Neural progenitor cell (in vitro differentiated cells): ENCODE data around the gene KLHL29. TPM values are rescaled to one million over a fixed set of nuclear protein-coding genes. Genes with fewer than 3 reads are reported as not detected.
A peak's percentile ranks its signal among the peaks of the same experiment; 100 is the strongest.

Experiments used
- DNase-seq: peaks from one replicate; pipeline ENCODE4 v3.0.0-alpha.2; 2016; ENCODE audit warnings: low spot score
- H2AFZ ChIP-seq: fragments of 200-600 bp; sonication (generic); replicated peaks from 2 replicates; pipeline ENCODE4 v1.6.1; 2016; ENCODE audit warnings: antibody characterized with exemption
- H3F3A ChIP-seq: fragments of 200-600 bp; sonication (generic); 2 replicates; pipeline ENCODE4 v1.6.1; 2016; ENCODE audit warnings: antibody characterized with exemption, low read depth
- H3K27ac ChIP-seq: fragments of 200-600 bp; sonication (generic); 2 replicates; pipeline ENCODE4 v1.5.1; 2016; ENCODE audit warnings: mild to moderate bottlenecking
- H3K27me3 ChIP-seq: fragments of 200-600 bp; sonication (generic); 2 replicates; pipeline ENCODE4 v1.6.1; 2016; ENCODE audit warnings: mild to moderate bottlenecking, moderate library complexity
- H3K36me3 ChIP-seq: fragments of 200-600 bp; sonication (generic); 2 replicates; pipeline ENCODE4 v1.5.1; 2016
- H3K4me1 ChIP-seq: fragments of 200-600 bp; sonication (generic); 2 replicates; pipeline ENCODE4 v1.6.1; 2016; ENCODE audit warnings: mixed run types
- H3K4me2 ChIP-seq: fragments of 200-600 bp; sonication (generic); 2 replicates; pipeline ENCODE4 v1.6.1; 2016
- H3K4me3 ChIP-seq: fragments of 200-600 bp; sonication (generic); 2 replicates; pipeline ENCODE4 v1.5.1; 2016
- H3K79me2 ChIP-seq: fragments of 200-600 bp; sonication (generic); 2 replicates; pipeline ENCODE4 v1.6.1; 2016; ENCODE audit warnings: low read depth
- H3K9ac ChIP-seq: fragments of 200-600 bp; sonication (generic); 2 replicates; pipeline ENCODE4 v1.6.1; 2016
- H3K9me3 ChIP-seq: fragments of 200-600 bp; sonication (generic); 2 replicates; pipeline ENCODE4 v1.5.1; 2016; ENCODE audit warnings: low read depth
- H4K20me1 ChIP-seq: fragments of 200-600 bp; sonication (generic); 2 replicates; pipeline ENCODE4 v1.6.1; 2016; ENCODE audit warnings: low read depth
- H3K27ac Mint-ChIP-seq: 3 replicates; pipeline ENCODE4 v1.8.0; 2021; ENCODE audit warnings: mixed read lengths
- H3K27me3 Mint-ChIP-seq: 2 replicates; pipeline ENCODE4 v1.8.0; 2022; ENCODE audit warnings: low read depth, mild to moderate bottlenecking, inconsistent platforms, moderate library complexity, mixed read lengths; ENCODE audit not compliant: insufficient read depth
- H3K36me3 Mint-ChIP-seq: 3 replicates; pipeline ENCODE4 v1.8.0; 2021; ENCODE audit warnings: mixed read lengths
- H3K4me1 Mint-ChIP-seq: 3 replicates; pipeline ENCODE4 v1.8.0; 2021; ENCODE audit warnings: mixed read lengths
- H3K4me3 Mint-ChIP-seq: 3 replicates; pipeline ENCODE4 v1.8.0; 2021; ENCODE audit warnings: mild to moderate bottlenecking, moderate library complexity, mixed read lengths
- H3K9me3 Mint-ChIP-seq: 3 replicates; pipeline ENCODE4 v1.8.0; 2020; ENCODE audit warnings: mixed read lengths
- EZH2 ChIP-seq: fragments of 200-600 bp; sonication (generic); IDR thresholded peaks from 2 replicates; pipeline ENCODE4 v1.6.1; 2017; ENCODE audit warnings: antibody characterized with exemption, mild to moderate bottlenecking, moderate library complexity
- EZH2phosphoT487 ChIP-seq: fragments of 200-600 bp; sonication (generic); IDR thresholded peaks from 2 replicates; pipeline ENCODE4 v1.6.1; 2017; ENCODE audit warnings: antibody characterized with exemption
- total RNA-seq: library from RNA; depleted of rRNA; stranded (reverse); fragments of >200 nt; gene quantifications from 2 replicates; pipeline ENCODE4 v1.2.3, GENCODE V29; 2015; ENCODE audit warnings: low replicate concordance
- TF ChIP-seq, protein P1 (sequence below): fragments of 200-600 bp; sonication (generic); IDR thresholded peaks from 2 replicates; pipeline ENCODE4 v1.5.1; 2017; ENCODE audit warnings: antibody characterized with exemption, mild to moderate bottlenecking

Gene KLHL29
- total RNA-seq, 1 donor from 2014 or later, result 1.6 TPM

DNA sequence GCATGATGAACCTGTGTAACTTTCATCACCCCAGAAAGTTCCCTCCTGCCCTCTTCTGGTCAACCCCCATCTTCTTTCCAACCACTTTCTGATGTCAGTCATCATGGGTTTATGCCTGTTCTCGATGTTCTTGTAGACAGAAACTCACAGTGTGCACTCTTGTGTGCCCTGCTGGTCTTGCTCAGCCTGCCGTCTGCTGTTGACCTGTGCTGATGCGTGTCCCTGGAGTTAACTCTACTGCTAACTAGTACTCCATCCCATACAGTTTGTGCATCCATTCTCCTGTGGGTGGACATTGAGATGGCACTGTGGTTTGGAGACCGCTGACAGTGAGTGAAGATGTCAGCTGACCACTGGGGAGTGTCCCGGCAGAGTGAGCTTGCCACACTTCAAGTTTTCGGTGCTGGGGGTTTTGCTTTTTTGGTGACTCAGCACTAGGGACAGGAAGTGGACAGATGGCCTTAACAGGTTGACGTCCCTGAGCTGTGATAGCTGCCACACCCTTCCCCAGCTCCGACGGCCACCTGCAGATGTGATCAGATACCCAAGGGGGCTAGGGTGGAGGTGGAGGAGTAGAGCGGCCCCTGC is 14.8 kb downstream of the KLHL29 start:
- peaks cover 1% of the 10 kb centered on the region for H3K36me3 Mint-ChIP-seq
- peaks cover 2% of the 10 kb centered on the region for H3K9me3 Mint-ChIP-seq
- no peaks in the 10 kb centered on the region for H3K27me3 Mint-ChIP-seq
- Histone ChIP-seq H3K27me3 (no peaks in the 10 kb centered on the region), H3K79me2 (no peaks in the 10 kb centered on the region), H3F3A (peaks cover 5% of the 10 kb centered on the region), H3K36me3 (no peaks in the 10 kb centered on the region), H3K4me1 (peaks cover 9% of the 10 kb centered on the region), H3K4me3 (no peak overlapping the region), H3K27ac (no peak overlapping the region), H2AFZ (no peak overlapping the region), H3K9ac (no peak overlapping the region), H3K9me3 (no peaks in the 10 kb centered on the region), H3K4me2 (no peak overlapping the region), H4K20me1 (no peaks in the 10 kb centered on the region)
- DNase-seq, result no peak
- peaks cover 15% of the 10 kb centered on the region for H3K4me1 Mint-ChIP-seq
- no peak overlapping the region for H3K27ac Mint-ChIP-seq
- TF ChIP-seq, protein P1, sequence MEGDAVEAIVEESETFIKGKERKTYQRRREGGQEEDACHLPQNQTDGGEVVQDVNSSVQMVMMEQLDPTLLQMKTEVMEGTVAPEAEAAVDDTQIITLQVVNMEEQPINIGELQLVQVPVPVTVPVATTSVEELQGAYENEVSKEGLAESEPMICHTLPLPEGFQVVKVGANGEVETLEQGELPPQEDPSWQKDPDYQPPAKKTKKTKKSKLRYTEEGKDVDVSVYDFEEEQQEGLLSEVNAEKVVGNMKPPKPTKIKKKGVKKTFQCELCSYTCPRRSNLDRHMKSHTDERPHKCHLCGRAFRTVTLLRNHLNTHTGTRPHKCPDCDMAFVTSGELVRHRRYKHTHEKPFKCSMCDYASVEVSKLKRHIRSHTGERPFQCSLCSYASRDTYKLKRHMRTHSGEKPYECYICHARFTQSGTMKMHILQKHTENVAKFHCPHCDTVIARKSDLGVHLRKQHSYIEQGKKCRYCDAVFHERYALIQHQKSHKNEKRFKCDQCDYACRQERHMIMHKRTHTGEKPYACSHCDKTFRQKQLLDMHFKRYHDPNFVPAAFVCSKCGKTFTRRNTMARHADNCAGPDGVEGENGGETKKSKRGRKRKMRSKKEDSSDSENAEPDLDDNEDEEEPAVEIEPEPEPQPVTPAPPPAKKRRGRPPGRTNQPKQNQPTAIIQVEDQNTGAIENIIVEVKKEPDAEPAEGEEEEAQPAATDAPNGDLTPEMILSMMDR, result no peak
- no peak for TF ChIP-seq EZH2
- no peak for TF ChIP-seq EZH2phosphoT487
- no peak overlapping the region for H3K4me3 Mint-ChIP-seq

DNA sequence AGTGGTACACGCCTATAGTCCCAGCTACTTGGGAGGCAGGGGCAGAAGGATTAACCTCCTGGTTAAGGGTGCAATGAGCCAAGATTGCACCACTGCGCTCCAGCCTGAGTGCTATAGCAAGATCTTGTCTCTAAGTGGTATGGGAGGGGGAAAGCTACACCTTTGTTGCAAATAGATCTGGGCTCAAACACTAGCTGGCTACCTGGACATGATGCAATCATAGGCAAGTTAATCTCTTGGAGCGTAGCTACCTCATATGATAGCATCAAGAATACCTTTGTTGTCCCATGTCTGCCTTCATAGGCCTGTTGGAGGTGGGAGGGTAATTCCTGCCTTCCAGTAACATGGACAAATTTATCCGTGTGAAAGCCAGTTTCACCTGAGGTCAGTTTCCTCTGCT is 15.7 kb downstream of the KLHL29 start:
- no peak overlapping the region for H3K9ac ChIP-seq
- Mint-ChIP-seq H3K27me3 (no peaks in the 10 kb centered on the region), H3K9me3 (peaks cover 2% of the 10 kb centered on the region), H3K36me3 (peaks cover 3% of the 10 kb centered on the region), H3K27ac (no peak overlapping the region), H3K4me1 (peaks cover 16% of the 10 kb centered on the region), H3K4me3 (no peak overlapping the region)
- H2AFZ ChIP-seq, result no peak overlapping the region
- TF ChIP-seq, protein P1, result no peak
- TF ChIP-seq EZH2 (no peak), EZH2phosphoT487 (no peak)
- no peak overlapping the region for H3K4me3 ChIP-seq
- H4K20me1 ChIP-seq, result no peaks in the 10 kb centered on the region
- no peak overlapping the region for H3K4me2 ChIP-seq
- no peaks in the 10 kb centered on the region for H3K36me3 ChIP-seq
- DNase-seq, result no peak
- peaks cover 12% of the 10 kb centered on the region for H3K4me1 ChIP-seq
- no peak overlapping the region for H3K27ac ChIP-seq
- no peaks in the 10 kb centered on the region for H3K27me3 ChIP-seq
- H3K79me2 ChIP-seq, result no peaks in the 10 kb centered on the region
- peaks cover 5% of the 10 kb centered on the region for H3F3A ChIP-seq
- no peaks in the 10 kb centered on the region for H3K9me3 ChIP-seq

DNA sequence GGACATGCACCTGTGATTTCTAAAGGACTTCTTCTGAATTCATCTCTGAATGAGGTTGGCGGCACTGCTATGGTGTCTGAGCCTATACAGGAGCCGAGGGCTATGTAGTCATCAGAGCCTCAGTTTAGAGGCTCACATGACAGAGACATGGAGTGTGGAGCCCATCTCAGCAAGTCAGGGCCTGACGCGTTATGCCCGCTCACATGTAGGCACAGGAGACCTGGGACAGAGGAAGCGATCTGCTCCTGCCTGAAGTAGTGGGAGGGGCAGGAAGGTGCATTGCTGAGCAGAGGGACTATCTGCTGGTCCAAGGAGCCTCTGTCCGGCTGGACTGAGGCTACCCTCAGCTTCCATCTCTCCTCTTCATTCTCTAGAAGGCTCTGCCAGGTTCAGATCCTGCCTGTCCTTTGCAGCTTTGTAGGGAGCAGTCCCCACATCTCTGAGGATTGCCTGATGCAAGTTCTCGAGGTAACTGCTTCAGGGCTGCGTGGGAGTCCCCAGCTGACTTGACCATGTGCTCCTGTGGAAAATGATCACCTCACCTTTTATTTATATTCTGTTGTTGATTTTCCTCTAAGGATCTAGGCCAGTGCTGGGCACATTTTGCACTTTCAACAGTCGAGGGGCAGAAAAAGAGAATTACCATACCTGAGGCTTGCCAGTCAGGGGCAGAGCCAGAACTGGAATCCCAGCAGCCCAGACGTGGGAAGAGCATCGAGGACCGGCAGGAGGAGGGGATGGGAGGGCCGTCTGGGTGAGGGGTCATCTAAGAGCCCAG is 16.6 kb downstream of the KLHL29 start:
- Mint-ChIP-seq H3K4me1 (peaks cover 16% of the 10 kb centered on the region), H3K9me3 (peaks cover 2% of the 10 kb centered on the region), H3K4me3 (no peak overlapping the region), H3K27me3 (no peaks in the 10 kb centered on the region), H3K36me3 (peaks cover 3% of the 10 kb centered on the region), H3K27ac (peak overlapping the region; percentile 35)
- no peaks in the 10 kb centered on the region for H4K20me1 ChIP-seq
- H3K79me2 ChIP-seq, result no peaks in the 10 kb centered on the region
- no peaks in the 10 kb centered on the region for H3K27me3 ChIP-seq
- no peaks in the 10 kb centered on the region for H3K36me3 ChIP-seq
- no peak overlapping the region for H3K9ac ChIP-seq
- no peak overlapping the region for H3K27ac ChIP-seq
- peaks cover 5% of the 10 kb centered on the region for H3F3A ChIP-seq
- no peak for DNase-seq
- no peak overlapping the region for H3K4me3 ChIP-seq
- peaks cover 12% of the 10 kb centered on the region for H3K4me1 ChIP-seq
- H3K9me3 ChIP-seq, result no peaks in the 10 kb centered on the region
- H2AFZ ChIP-seq, result no peak overlapping the region
- TF ChIP-seq EZH2phosphoT487 (no peak), EZH2 (no peak)
- TF ChIP-seq, protein P1, result no peak
- H3K4me2 ChIP-seq, result no peak overlapping the region
